Renal cortical epithelial cell (primary cell): ENCODE data around the gene DRAP1. TPM values are rescaled to one million over a fixed set of nuclear protein-coding genes. Genes with fewer than 3 reads are reported as not detected.
"Not testable (repeated sequence)": the region's sequence is repeated elsewhere in the genome, so short reads cannot be mapped to it uniquely, and the experiment has no call there.

Source experiments
- DNase-seq: peaks from one replicate; pipeline ENCODE4 v3.0.0-alpha.2; 2011; ENCODE audit warnings: low read depth
- total RNA-seq: library from RNA; depleted of rRNA; stranded (reverse); fragments of >200 nt; gene quantifications from 2 replicates; pipeline ENCODE4 v1.2.3, GENCODE V29; 2014

DRAP1 gene
- total RNA-seq, 1 donor from 2014 or later, result 54.2 TPM

DNA sequence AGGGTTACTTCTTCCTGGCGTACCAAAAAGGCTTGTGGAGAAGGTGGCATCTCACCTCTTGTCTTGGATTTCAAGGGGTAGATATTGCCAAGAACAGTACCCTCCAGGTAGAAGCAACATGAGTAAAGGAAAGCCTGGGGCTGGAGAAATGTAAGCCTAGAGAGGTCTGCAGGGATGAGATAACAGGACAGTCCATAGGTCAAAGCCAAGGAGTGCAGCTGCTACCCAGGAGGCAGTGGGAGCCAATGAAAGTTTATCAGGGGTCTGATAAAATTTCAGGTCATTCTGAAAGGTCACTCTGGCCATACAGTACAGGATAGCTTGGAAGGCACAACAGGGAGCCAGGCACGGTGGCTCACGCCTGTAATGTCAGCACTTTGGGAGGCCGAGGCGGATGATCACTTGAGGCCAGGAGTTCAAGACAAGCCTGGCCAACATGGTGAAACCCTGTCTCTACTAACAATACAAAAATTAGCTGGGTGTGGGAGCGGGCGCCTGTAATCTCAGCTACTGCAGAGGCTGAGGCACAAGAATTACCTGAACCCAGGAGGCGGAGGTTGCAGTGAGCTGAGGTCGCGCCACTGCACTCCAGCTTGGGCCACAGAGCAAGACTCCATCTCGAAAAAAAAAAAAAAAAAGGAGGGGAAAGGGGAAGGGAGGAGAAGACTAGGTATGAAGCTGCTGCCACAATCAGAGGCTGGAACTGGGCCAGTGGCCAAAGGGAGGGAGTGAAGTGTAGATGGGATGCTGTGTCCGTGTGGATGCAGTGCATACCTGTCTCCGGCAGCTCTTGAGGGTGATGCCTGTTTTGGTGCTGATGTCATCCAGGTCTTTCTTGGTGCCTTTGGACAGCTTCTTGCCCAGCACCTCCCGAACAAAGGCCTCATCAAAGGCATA is 32.2 kb upstream of the DRAP1 start:
- DNase-seq, result no peak

DNA sequence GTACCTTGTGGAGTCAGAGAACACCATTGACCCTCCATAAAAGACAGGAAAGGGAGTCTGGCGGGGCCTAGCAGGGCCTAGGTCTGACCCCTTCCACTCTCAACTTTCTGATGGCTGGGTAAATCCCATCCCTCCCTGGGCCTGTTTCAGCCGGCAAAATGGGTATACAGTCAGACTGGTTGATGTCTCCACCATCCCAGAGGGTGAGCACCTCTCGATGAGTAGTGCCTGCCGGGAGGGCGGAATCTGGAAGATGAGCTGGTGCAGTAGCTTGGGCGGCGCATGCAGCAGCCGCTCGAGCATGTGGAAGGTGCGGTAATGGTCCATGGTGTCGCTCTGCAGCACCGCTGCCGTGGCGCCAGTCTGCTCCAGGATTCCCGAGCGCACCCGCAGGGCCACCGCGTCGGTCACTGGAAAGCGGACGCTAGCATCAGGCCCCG is 31.5 kb upstream of the DRAP1 start:
- DNase-seq, result no peak

DNA sequence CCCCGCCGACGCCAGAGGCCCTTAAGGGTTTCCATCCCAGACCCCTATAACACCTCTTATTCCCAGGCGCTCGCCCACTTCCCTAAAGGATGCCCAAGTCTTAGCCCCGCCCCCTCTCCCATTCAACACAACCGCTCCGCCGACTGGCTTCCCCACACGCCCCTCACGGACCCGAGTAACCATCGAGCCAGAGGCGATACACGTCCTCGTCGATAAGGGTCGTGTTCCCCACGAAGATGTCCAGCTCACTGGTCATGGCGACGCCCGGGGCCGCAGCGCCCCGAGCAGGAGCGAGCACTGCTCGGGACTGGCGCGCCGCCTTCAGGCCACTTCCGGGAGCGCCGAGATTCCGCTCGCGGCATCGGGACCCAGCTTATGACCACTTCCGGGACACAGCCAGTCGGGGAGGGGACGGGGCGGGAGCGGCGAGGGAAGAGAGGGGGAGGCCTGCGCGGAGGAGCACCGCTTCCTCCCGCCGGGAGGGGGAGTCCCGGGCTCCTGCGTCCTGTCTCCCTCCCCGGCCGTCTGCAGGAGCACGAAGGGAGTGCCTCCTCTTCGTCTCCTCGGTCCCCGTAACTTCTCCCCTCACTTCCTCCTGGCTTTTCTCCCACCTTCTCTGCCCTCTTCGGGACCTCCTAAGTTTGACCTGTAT is 30.9 kb upstream of the DRAP1 start, which contains the start of gene FIBP:
Gene FIBP, minus strand, starts transcription at position 309 of the 652 bp plus-strand sequence. Its CDS starts 53 bp downstream, at position 256.
- DNase-seq, result peak; percentile 85

DNA sequence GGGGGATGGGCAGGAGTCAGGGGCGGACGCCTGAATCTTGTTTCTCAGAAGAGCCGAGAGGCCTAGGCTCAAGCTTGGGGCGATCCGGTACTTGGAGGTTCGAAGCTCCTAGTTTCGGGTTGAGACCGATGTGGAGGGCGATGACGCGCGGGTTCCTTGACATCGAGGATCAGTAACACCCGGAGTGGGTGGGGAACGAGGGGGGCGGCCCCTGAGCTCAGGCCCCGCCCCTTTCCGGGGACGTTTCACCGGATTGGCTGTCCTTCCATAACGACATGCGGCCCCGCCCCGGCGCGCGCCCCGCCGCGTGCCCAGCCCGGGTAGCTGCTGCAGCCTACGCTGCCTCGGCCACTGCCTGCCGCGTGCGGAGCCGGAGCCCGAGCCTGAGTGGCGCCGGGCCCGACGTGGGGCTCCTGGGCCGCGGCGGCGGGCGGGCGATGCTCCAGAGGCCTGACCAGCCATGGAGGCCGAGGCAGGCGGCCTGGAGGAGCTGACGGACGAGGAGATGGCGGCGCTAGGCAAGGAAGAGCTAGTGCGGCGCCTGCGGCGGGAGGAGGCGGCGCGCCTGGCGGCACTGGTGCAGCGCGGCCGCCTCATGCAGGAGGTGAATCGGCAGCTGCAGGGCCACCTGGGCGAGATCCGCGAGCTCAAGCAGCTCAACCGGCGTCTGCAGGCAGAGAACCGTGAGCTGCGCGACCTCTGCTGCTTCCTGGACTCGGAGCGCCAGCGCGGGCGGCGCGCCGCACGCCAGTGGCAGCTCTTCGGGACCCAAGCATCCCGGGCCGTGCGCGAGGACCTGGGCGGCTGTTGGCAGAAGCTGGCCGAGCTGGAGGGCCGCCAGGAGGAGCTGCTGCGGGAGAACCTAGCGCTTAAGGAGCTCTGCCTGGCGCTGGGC is 28.7 kb upstream of the DRAP1 start, which contains the start of gene CCDC85B:
Gene CCDC85B, plus strand, starts transcription at position 350 of the 895 bp plus-strand sequence. Its CDS starts 111 bp downstream, at position 461.
- peak; percentile 81 for DNase-seq

DNA sequence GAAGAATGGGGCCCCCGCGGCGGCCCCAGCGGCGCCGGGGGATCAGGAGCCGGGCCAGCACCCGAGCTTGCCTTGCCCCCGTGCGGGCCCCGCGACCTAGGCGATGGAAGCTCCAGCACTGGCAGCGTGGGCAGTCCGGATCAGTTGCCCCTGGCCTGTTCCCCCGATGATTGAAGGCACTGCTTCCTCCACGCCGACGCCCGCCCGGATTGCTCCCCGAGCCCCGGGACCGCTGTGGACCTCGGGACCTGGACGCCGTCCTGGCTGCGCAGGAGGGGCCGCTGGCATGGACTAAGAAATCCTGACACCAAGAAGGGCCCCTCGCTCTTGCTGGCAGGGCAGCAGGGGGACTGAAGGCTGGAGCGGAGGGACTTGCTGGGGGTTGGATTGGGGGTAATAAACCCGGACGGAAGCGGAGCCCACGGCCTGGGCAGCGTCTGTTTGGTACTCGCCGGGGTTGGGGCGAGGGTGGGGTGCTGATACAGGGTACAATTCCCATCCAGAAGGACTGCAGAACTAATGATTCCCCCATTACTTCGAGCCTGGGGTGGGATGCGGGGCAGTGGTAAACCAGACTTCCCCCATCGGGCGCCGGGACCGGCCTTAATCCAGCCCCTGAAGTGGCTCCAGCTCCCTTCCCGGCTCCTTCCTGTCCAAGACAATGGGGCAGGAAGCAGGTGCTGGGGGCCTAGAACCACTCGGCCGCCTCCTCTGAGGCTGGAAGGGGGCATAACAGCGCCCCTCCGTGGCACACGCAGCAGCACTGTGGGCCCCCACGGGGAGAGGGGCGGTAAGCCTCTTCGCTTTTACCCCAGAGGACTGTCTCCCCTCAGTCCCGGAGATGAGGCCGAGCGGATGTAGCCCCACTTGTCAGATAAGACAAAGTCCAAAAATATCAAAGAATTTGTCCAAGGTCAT is 27.7 kb upstream of the DRAP1 start:
- DNase-seq, result no peak

DNA sequence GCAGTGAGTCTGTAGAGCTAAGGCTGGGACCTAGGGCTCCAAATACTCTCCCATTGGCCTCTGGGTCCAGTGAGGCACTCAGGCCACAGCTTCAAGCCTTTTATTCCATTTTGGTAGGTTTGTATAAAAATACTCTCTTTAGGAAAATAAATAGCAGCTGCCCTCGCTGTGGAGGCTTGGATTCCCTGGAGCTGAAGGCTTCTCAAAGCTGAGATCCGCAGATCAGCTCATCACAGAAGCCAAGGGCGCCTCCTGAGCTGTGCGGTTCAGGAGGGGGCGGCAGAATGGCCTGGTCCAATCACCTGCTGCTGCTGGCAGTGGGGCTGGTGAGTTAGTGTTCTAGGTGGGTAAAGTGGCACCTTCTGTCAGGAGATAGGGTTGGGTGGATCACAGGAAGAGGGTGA is 27.1 kb upstream of the DRAP1 start:
- DNase-seq, result not testable (repeated sequence)

DNA sequence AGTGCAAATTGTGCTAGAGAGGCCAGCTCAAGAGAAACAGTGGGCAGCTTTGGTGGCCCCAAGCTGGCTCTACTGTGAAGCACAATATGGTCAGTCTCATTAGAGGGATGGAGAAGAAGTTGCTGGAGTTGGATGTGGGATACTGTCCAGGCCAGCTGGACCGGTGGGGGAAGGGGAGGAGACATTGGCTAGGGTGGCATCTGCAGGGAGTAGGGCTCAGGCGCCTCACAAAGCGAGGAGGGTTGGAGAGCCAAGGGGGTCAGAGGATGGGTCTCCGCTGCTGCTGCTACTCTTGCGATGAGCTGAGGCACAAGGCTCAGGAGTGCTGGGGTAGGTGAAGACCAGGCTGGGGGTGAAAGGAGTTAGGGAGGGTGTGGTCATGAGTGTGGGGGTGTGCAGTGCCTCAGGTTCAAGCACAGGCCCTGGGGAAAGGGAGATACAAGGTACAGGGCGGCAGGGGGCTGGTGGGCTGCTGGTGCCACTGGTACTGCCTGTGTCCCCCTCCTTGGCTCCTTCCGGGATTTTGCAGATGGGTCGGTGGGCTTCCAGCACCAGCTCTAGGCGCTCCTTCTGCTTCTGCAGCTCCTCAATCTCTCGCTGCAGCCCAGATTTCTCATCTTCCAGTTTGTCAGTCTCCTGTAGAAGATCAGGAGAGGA is 26.4 kb upstream of the DRAP1 start:
- no peak for DNase-seq

DNA sequence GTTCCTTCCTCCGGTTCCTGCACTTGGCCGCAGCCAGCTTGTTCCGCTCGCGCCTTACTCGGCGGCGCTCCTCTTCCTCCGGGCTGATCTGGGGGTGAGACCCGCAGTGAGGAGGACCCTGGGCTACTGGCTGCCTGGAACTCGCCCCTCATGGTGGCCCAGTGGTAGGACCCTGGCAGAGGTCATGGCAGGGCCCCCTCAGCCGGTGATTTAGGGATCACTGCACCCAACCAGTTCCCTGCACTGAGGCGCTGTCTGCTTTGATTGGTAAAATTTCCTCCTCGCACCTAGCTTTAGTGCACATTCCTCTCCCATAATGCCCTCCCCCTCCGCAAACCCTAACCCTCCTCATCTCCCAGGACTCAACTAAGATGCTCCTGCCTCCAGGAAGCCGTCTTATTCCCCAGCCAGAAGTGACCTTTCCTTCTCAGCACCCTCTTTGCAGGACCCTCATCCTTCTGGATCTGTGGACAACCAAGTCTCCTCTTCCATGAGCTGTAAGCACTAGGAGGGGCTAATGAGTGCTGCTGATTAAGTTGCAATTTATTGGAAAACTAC is 25.1 kb upstream of the DRAP1 start:
- no peak for DNase-seq

DNA sequence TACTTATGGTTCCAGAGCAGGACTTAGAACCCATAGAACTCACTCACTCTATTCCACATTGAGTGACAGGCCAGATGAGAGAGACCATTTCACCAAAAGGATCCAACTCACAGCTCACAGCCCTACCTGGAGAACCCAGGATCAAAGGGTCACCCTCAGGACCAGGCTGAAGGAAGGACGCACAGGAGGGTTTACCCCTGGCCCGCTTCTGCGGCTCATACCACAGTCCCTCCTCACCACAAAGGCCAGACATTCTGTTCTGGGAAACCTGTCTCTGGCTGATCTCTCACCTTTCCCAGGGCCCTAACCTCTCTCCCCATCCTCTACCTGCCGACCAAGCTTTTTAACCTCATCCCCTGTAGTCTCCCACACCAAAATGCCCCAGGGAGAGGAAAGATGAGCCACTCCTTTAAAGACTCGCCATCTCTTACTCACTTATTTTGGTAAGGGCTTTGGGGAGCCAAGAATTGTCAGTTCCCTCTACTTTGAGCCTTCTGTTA is 23.7 kb upstream of the DRAP1 start:
- no peak for DNase-seq

DNA sequence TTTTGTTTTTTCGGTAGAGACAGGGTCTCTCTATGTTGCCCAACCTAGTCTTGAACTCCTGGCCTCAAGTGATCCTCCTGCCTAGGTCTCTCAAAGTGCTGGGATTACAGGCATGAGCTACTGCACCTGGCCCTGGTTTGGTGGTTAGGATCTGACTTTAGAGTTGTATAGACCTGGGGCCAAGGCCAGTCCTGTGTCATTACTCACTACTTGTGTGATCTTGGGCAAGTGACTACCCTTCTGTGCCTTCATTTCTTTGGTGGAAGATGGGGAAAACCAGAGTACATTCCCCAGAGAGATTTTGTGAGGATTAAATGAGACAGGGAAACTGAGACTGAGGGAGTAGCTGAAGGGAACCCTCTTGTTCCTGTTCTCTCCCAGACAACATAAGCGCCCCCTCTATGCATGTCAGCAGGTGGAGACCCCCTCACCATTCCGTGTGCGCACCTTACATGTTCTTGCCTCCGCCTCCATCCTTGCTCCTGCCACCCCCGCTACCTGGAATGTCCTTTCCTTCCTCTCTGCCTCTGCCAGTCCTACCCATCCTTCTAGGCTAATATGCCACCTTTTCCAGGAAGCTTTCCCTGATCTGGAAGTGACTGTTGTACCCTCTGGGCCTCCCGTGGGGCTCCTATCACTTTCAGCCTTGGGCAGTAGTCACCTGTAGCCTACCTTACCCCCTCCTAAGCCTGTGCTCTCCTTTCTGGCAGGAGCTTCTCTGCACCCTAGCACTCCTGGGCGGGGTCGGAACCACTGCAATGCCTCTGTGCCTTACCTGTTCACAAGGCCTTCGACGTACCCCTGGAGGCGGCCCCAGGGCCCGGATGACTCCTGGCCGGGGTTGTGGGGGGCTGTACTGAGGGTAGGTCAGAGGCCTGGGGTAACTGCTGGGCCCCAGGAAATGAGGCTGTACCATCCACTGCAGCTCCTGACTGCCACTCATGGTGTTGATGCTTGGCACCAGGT is 22.9 kb upstream of the DRAP1 start:
- no peak for DNase-seq

DNA sequence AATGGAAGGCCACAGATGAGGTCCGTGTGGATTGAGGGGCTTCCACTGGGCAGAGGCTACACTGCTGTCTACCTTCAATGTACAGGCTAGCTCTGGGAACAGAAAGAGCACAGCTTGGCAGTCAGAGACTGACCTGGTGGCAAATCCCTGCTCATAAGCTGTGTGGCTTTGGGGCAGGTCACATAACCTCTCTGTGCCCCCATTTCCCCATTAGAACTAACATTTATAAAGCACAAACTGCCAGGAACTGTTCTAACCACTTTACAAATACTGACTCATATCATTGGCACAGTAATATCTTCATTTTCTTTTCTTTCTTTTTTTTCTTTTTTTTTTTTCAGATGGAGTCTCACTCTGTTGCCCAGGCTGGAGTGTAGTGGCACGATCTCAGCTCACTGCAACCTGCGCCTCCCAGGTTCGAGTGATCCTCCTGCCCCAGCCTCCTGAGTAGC is 22.2 kb upstream of the DRAP1 start:
- DNase-seq, result no peak

DNA sequence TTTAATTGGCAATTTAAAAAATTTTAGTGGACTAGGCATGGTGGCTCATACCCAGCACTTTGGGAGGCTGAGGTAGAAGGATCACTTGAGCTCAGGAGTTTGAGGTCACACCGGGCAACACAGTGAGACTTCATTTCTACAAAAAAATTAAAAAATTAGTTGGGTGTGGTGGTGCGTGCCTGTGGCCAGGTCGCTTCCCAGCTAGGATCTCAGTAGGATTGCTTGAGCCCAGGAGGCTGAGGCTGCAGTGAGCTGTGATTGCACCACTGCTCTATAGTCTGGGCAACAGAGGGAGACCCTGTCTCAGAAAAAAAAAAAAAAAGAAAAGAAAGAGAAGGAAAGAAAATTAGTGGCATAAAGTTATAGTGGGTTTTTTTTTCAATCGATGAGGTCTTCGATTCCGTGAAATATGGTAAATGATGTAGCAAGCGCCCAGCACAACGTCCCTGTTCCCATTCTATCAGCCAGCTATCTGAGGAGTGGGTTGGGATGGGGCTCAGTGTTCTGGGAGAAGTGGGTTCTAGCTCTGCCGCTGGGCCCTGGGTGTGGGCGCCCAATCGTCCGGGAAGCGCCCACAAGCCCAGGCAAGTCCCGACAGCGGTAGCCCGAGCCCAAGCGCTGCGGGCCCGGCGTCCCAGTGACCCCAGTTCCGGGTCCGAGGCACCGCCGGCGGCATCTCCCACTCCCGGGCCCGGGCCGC is 20.4 kb upstream of the DRAP1 start:
- no peak for DNase-seq

DNA sequence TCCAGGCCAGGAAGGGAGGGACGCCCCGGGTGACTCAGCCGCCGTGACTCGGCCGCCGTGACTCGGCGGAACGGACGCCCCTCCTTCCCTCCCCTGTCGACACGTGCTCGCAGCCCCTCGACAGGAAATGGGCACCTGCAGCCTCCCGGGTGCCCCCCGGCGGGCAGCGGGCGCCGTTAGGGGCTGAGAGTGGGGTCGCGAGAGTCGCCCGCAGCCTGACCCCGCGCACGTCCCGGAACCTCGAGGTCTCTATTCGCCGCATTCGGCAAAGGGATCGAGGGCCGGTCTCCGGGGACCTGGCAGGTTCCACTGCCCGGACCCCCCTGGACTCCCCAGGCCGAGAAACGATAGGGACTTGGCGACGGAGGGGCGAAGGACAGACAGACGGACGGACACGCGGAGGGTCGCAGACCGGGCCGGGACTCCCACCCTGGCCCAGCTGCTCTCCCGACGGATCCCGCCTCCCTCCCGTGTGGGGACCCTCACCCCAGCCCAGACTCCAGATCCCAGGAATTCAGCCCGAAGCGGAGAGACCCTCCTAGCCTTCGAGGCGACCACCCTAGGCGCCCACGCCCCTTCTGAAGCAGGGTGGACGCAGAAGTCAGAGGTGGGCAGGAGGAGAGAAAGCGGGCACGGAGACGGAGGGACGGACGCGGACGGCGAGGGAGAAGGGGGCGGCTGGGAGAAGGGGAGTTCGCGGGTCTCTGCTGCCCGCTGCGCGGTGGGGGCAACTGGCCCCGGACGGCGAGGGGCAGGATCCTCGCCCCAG is 19.7 kb upstream of the DRAP1 start:
- no peak for DNase-seq

DNA sequence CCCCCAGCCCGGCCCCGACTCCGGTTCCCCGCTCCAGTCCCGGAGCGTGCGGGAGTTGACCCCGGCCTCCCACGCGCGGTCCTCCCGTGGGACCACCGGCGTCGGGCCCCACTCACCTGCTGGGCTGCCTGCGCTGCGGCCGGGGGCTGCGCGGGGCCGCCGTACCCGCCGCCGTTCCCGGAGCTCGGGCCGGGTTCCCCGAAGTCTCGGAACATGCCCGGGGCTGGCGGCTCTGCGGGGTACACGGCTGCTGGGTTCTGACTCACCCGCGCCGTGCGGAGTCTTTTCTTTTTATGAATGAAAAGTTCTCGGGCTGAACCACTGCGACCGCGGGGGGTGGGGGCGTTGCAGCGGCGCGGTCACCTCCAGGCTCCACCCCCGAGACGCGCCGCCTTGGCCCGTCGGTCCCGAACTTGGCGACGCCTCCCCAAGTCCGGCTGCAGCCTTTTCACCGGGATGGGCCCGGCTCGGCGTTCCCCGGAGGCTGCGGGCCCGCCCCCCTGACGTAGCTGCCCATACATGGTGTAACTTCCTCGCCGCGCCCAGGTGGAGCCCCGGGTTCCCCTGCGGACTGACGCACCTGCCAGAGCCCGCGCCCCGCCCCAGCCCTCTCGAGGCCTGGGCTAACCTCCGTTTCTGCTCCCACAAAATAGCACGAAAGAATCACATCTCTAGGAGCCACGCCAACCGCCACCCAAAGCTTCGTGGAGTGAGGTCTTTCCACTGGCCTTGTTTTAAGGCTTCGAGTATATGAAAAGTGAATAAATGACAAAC is 18.9 kb upstream of the DRAP1 start, which contains the start of gene FOSL1:
Gene FOSL1, minus strand, starts transcription at position 264 of the 774 bp plus-strand sequence. Its CDS starts 49 bp downstream, at position 215.
- peak; percentile 83 for DNase-seq

DNA sequence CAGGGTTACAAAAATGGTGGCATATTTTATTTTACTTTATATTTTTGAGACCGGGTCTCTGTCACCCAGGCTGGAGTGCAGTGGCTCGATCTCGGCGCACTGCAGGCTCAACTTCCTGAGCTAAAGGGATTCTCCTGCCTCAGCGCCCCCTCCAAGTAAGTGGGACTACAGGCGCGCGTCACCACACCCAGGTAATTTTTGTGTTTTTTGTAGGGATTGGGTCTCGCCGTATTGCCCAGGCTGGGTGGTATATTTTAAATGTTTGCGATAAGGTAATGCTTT is 18.4 kb upstream of the DRAP1 start:
- no peak for DNase-seq

DNA sequence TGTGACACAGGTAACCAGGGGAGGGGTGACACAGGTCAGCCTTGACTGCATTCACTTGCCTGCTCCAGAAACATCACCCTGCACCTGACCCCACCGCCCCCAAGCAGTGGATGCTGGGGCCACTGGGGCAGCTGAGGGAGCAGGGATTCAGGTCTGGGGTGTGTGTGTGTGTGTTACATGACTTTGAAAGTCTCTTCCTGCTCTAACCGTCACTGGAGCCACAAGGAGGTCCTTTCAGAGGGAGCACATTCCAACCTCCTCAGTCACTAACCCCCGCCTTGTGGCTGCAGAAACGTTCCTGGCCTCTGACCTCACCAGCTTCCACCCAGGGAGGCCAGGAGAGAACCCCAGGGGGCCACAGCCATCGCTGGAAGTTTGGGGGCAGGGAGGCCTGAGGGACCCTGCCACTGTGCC is 16.2 kb upstream of the DRAP1 start:
- DNase-seq, result peak; percentile 85
